Tibial nerve (tissue), 4 donors: Measurements from ENCODE around the gene EPS8L3.

Experiments used
- CTCF ChIP-seq, 5 experiments: fragments of 200-600 bp in 3 of 5; fragments of 450-650 bp in 2 of 5; sonication (generic) in 3 of 5; IDR thresholded peaks; one replicate each; pipeline ENCODE4 v1.5.1; 2016 to 2019; ENCODE audit warnings: antibody characterized with exemption in 5 of 5, mild to moderate bottlenecking in 3 of 5, moderate library complexity in 2 of 5
- EP300 ChIP-seq, 2 donors: sonication (generic); formaldehyde crosslinking; IDR thresholded peaks; one replicate each; pipeline ENCODE4 v1.6.1; 2017; ENCODE audit warnings: antibody characterized with exemption in 2 of 2, mild to moderate bottlenecking in 1 of 2

GRCh38 chr1:109794319-109795132, 30.8 kb upstream of the EPS8L3 start:
- no peak for TF ChIP-seq CTCF (IDR thresholded peaks at IDR 0.05)
- TF ChIP-seq EP300 (IDR thresholded peaks at IDR 0.05): no peak
